HCT116 (cell line): ENCODE data around the gene DOCK7. TPM values are rescaled to one million over a fixed set of nuclear protein-coding genes. Genes with fewer than 3 reads are reported as not detected.

ENCODE experiments used
- ATAC-seq: fragments of 200-7000 bp; cut with Tn5 transposase; 2 replicates; pipeline ENCODE4 v1.9.1; 2020; ENCODE audit warnings: mild to moderate bottlenecking, moderate library complexity
- BruUV-seq: library from RNA; stranded (reverse); fragments of 400-500 nt; replicated peaks from 2 replicates; lab custom pipeline; 2021; lab: Mats Ljungman, UMichigan
- CTCF ChIA-PET: fragments of 300-600 bp; sonication (Branson Sonifier 250); formaldehyde crosslinking; loops from one replicate; lab custom pipeline; 2021; ENCODE audit warnings: antibody characterized with exemption; lab: Charles Lee
- POLR2A ChIA-PET: fragments of 300-600, 350-600 bp; sonication (Branson Sonifier 250); formaldehyde crosslinking; loops from one replicate; lab custom pipeline; 2021; ENCODE audit warnings: antibody characterized with exemption; lab: Charles Lee
- RAD21 ChIA-PET, 2 experiments: fragments of 300-600 bp; sonication (Branson Sonifier 250); formaldehyde crosslinking; loops; one replicate each; lab custom pipeline; 2023; ENCODE audit warnings: low total read pairs in 2 of 2; ENCODE audit not compliant: uncharacterized antibody in 2 of 2, unreplicated experiment in 2 of 2, low non-redundant PET in 1 of 2; lab: Charles Lee
- DNase-seq: peaks from one replicate; pipeline ENCODE4 v3.0.0-alpha.2; 2010; ENCODE audit warnings: low read depth, low spot score
- H2AFZ ChIP-seq: fragments of 200-600 bp; shearing (Covaris generic), sonication (generic); 2 replicates; pipeline ENCODE4 v1.6.1; 2017; ENCODE audit warnings: low read depth, mixed run types, mixed read lengths, antibody characterized with exemption, low read length; ENCODE audit not compliant: poor library complexity, severe bottlenecking
- H3K27ac ChIP-seq: 2 replicates; pipeline ENCODE4 v1.5.1; 2012; ENCODE audit warnings: low read depth, low read length
- H3K27me3 ChIP-seq: fragments of 200-600 bp; sonication (generic); 2 replicates; pipeline ENCODE4 v1.6.1; 2016; ENCODE audit warnings: mixed run types, low read length, mixed read lengths; ENCODE audit not compliant: insufficient read depth
- H3K36me3 ChIP-seq, 2 experiments: fragments of 200-500 bp in 1 of 2; fragments of 200-600 bp in 1 of 2; sonication (Bioruptor generic) in 1 of 2; sonication (generic) in 1 of 2; 2 replicates each; pipeline versions ENCODE4 v1.5.1 to v1.6.1; 2014 to 2016; ENCODE audit warnings: low read length in 2 of 2, inconsistent platforms in 1 of 2, mixed read lengths in 1 of 2, mixed run types in 1 of 2; ENCODE audit not compliant: insufficient read depth in 2 of 2, control insufficient read depth in 1 of 2
- H3K4me1 ChIP-seq, 2 experiments: fragments of 200-600 bp in 1 of 2; sonication (generic) in 1 of 2; 2 replicates each; pipeline versions ENCODE4 v1.5.1 to v1.6.1; 2012 to 2017; ENCODE audit warnings: low read length in 2 of 2, inconsistent platforms in 1 of 2, mild to moderate bottlenecking in 1 of 2, mixed read lengths in 1 of 2, mixed run types in 1 of 2, moderate library complexity in 1 of 2; ENCODE audit not compliant: insufficient read depth in 2 of 2, control insufficient read depth in 1 of 2
- H3K4me2 ChIP-seq: fragments of 200-600 bp; sonication (generic); 2 replicates; pipeline ENCODE4 v1.6.1; 2017; ENCODE audit warnings: mixed run types, low read length, mixed read lengths
- H3K4me3 ChIP-seq, 2 experiments: fragments of 200-600 bp in 1 of 2; sonication (generic) in 1 of 2; replicated peaks in 1 of 2; 2 replicates each; pipeline ENCODE4 v1.5.1; 2011 to 2016; ENCODE audit warnings: low read length in 2 of 2, control low read depth in 1 of 2, low read depth in 1 of 2, mild to moderate bottlenecking in 1 of 2, mixed read lengths in 1 of 2, mixed run types in 1 of 2
- H3K79me2 ChIP-seq: fragments of 200-600 bp; sonication (generic); 2 replicates; pipeline ENCODE4 v1.6.1; 2017; ENCODE audit warnings: mild to moderate bottlenecking, mixed run types, low read length, moderate library complexity, mixed read lengths; ENCODE audit not compliant: insufficient read depth
- H3K9ac ChIP-seq: fragments of 200-600 bp; sonication (generic); 2 replicates; pipeline ENCODE4 v1.6.1; 2016; ENCODE audit warnings: low read length, mixed read lengths
- H3K9me2 ChIP-seq: fragments of 200-600 bp; sonication (generic), shearing (Covaris generic); 2 replicates; pipeline ENCODE4 v1.6.1; 2017; ENCODE audit warnings: mixed run types, mild to moderate bottlenecking, moderate library complexity; ENCODE audit not compliant: insufficient read depth
- H3K9me3 ChIP-seq, 2 experiments: fragments of 200-500 bp in 1 of 2; fragments of 200-600 bp in 1 of 2; sonication (Bioruptor generic) in 1 of 2; sonication (generic) in 1 of 2; 2 replicates each; pipeline ENCODE4 v1.6.1; 2014 to 2017; ENCODE audit warnings: low read length in 2 of 2, mixed read lengths in 2 of 2, inconsistent platforms in 1 of 2, low read depth in 1 of 2, mild to moderate bottlenecking in 1 of 2, mixed run types in 1 of 2, moderate library complexity in 1 of 2; ENCODE audit not compliant: control insufficient read depth in 1 of 2, insufficient read depth in 1 of 2
- H4K20me1 ChIP-seq: fragments of 200-600 bp; sonication (generic), shearing (Covaris generic); 2 replicates; pipeline ENCODE4 v1.6.1; 2017; ENCODE audit warnings: mixed run types, mild to moderate bottlenecking, moderate library complexity; ENCODE audit not compliant: insufficient read depth
- CBX3 ChIP-seq: IDR thresholded peaks from 2 replicates; pipeline ENCODE4 v1.6.1; 2012; ENCODE audit warnings: low read depth
- CEBPB ChIP-seq: IDR thresholded peaks from 2 replicates; pipeline ENCODE4 v1.6.1; 2012; ENCODE audit warnings: low read depth
- CTCF ChIP-seq, 3 experiments: fragments of 200-600 bp in 1 of 3; sonication (generic) in 1 of 3; IDR thresholded peaks in 2 of 3; conservative IDR thresholded peaks in 1 of 3; 2 replicates each; pipeline ENCODE4 v1.5.1; 2012 to 2017; ENCODE audit warnings: low read depth in 2 of 3, low read length in 2 of 3, antibody characterized with exemption in 1 of 3, borderline replicate concordance in 1 of 3, control low read depth in 1 of 3, mild to moderate bottlenecking in 1 of 3, mixed read lengths in 1 of 3, mixed run types in 1 of 3, moderate library complexity in 1 of 3; ENCODE audit not compliant: insufficient read depth in 1 of 3
- EGR1 ChIP-seq: IDR thresholded peaks from 2 replicates; pipeline ENCODE4 v1.6.1; 2012; ENCODE audit warnings: low read depth
- ELF1 ChIP-seq: IDR thresholded peaks from 2 replicates; pipeline ENCODE4 v1.6.1; 2012; ENCODE audit warnings: low read depth, borderline replicate concordance
- EZH2 ChIP-seq: fragments of 200-600 bp; sonication (generic); IDR thresholded peaks from 2 replicates; pipeline ENCODE4 v1.6.1; 2017; ENCODE audit warnings: antibody characterized with exemption, mixed run types
- FOSL1 ChIP-seq: IDR thresholded peaks from 2 replicates; pipeline ENCODE4 v1.6.1; 2012; ENCODE audit warnings: low read depth
- JUND ChIP-seq: IDR thresholded peaks from 2 replicates; pipeline ENCODE4 v1.6.1; 2012
- MAX ChIP-seq: IDR thresholded peaks from 2 replicates; pipeline ENCODE4 v1.6.1; 2012
- POLR2A ChIP-seq: IDR thresholded peaks from 2 replicates; pipeline ENCODE4 v1.7.0; 2011; ENCODE audit warnings: borderline replicate concordance; ENCODE audit not compliant: insufficient read depth, insufficient read length; ENCODE audit errors: extremely low read depth
- POLR2AphosphoS5 ChIP-seq: IDR thresholded peaks from 2 replicates; pipeline ENCODE4 v1.6.1; 2011; ENCODE audit warnings: mild to moderate bottlenecking, low read depth, low read length, moderate library complexity
- REST ChIP-seq: IDR thresholded peaks from 2 replicates; pipeline ENCODE4 v1.6.1; 2012; ENCODE audit warnings: low read depth
- SIN3A ChIP-seq: IDR thresholded peaks from 2 replicates; pipeline ENCODE4 v1.6.1; 2012; ENCODE audit warnings: low read depth
- SP1 ChIP-seq: IDR thresholded peaks from 2 replicates; pipeline ENCODE4 v1.6.1; 2012; ENCODE audit warnings: low read depth
- SRF ChIP-seq: IDR thresholded peaks from 2 replicates; pipeline ENCODE4 v1.6.1; 2012; ENCODE audit warnings: low read depth
- TCF7L2 ChIP-seq: IDR thresholded peaks from 2 replicates; pipeline ENCODE4 v1.7.0; 2011; ENCODE audit warnings: borderline replicate concordance, inconsistent platforms; ENCODE audit not compliant: insufficient read depth, insufficient read length; ENCODE audit errors: extremely low read depth
- YY1 ChIP-seq: IDR thresholded peaks from 2 replicates; pipeline ENCODE4 v1.6.1; 2011; ENCODE audit warnings: low read length, low read depth, moderate library complexity, mild to moderate bottlenecking; ENCODE audit not compliant: insufficient replicate concordance; ENCODE audit errors: extremely low read depth
- ZNF274 ChIP-seq: fragments of 200-500 bp; sonication (Bioruptor generic); IDR thresholded peaks from 2 replicates; pipeline ENCODE4 v1.6.1; 2014; ENCODE audit warnings: mild to moderate bottlenecking, low read depth, low read length, inconsistent platforms
- intact Hi-C: fragments of 100-400 bp; cut with micrococcal nuclease; formaldehyde crosslinking; loops from 2 replicates; pipeline ENCODE4 v1.10.0; 2022
- total RNA-seq: library from RNA; stranded (reverse); gene quantifications from one replicate; pipeline ENCODE4 v1.2.1, GENCODE V29; 2021; ENCODE audit not compliant: unreplicated experiment
- TF ChIP-seq, protein P1 (sequence below): IDR thresholded peaks from 2 replicates; pipeline ENCODE4 v1.6.1; 2011; ENCODE audit warnings: mild to moderate bottlenecking, low read length, moderate library complexity; ENCODE audit not compliant: insufficient replicate concordance; ENCODE audit errors: extremely low read depth
- TF ChIP-seq, protein P2 (sequence below): IDR thresholded peaks from 2 replicates; pipeline ENCODE4 v1.6.1; 2012

Gene DOCK7
- total RNA-seq, 1 experiment from 2014 or later: 49.0 TPM

- Histone ChIP-seq H3K36me3 (no peaks in the 10 kb centered on the region), H3K4me2 (no peak overlapping the region), H2AFZ (no peak overlapping the region), H3K79me2 (no peaks in the 10 kb centered on the region), H3K27ac (no peak overlapping the region), H3K27me3 (no peaks in the 10 kb centered on the region), H3K9me2 (no peaks in the 10 kb centered on the region), H3K9ac (no peak overlapping the region), H3K4me1 (peaks cover 0 to 11% of the 10 kb centered on the region in 2 experiments; a peak in 3 of 4 replicates), H3K4me3 (no peak overlapping the region), H4K20me1 (no peaks in the 10 kb centered on the region), H3K9me3 (no peaks in the 10 kb centered on the region)
- intact Hi-C loops: no loop called here
- POLR2A ChIA-PET: no interaction called here
- BruUV-seq: no TSS peak
- RAD21 ChIA-PET: no interaction called here
- DNase-seq (no peak), ATAC-seq (no peak)
- CTCF ChIA-PET: no interaction called here
- TF ChIP-seq CEBPB: no peak
- no peak for TF ChIP-seq REST
- no peak for TF ChIP-seq TCF7L2
- no peak for TF ChIP-seq SP1
- TF ChIP-seq FOSL1: no peak
- TF ChIP-seq, protein P1, sequence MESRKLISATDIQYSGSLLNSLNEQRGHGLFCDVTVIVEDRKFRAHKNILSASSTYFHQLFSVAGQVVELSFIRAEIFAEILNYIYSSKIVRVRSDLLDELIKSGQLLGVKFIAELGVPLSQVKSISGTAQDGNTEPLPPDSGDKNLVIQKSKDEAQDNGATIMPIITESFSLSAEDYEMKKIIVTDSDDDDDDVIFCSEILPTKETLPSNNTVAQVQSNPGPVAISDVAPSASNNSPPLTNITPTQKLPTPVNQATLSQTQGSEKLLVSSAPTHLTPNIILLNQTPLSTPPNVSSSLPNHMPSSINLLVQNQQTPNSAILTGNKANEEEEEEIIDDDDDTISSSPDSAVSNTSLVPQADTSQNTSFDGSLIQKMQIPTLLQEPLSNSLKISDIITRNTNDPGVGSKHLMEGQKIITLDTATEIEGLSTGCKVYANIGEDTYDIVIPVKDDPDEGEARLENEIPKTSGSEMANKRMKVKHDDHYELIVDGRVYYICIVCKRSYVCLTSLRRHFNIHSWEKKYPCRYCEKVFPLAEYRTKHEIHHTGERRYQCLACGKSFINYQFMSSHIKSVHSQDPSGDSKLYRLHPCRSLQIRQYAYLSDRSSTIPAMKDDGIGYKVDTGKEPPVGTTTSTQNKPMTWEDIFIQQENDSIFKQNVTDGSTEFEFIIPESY: no peak
- TF ChIP-seq YY1: no peak
- TF ChIP-seq POLR2AphosphoS5: no peak
- no peak for TF ChIP-seq SRF
- TF ChIP-seq SIN3A: no peak
- TF ChIP-seq POLR2A: no peak
- TF ChIP-seq CBX3: no peak
- TF ChIP-seq, protein P2, sequence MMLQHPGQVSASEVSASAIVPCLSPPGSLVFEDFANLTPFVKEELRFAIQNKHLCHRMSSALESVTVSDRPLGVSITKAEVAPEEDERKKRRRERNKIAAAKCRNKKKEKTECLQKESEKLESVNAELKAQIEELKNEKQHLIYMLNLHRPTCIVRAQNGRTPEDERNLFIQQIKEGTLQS: no peak
- no peak for TF ChIP-seq CTCF (IDR thresholded peaks at IDR 0.05 in 2 of 3, conservative IDR thresholded peaks at IDR 0.05 in 1 of 3; ENCODE audit: borderline replicate concordance in 1 of 3, insufficient read depth in 1 of 3, low read depth in 2 of 3, low read length in 2 of 3)
- no peak for TF ChIP-seq ELF1
- TF ChIP-seq EZH2: no peak
- TF ChIP-seq MAX: no peak
- TF ChIP-seq ZNF274: no peak
- TF ChIP-seq EGR1: no peak
- no peak for TF ChIP-seq JUND
These were observed 261.9 kb downstream of the DOCK7 start for GRCh38 chr1:62426237-62426636.
